IMR-90 (cell line): ENCODE data around the gene PRKCB. TPM values are rescaled to one million over a fixed set of nuclear protein-coding genes. Genes with fewer than 3 reads are reported as not detected.

Source experiments
- ATAC-seq: fragments of 200-7000 bp; cut with Tn5 transposase; 2 replicates; pipeline ENCODE4 v1.9.1; 2020; ENCODE audit warnings: low read depth, mild to moderate bottlenecking, moderate library complexity
- BruUV-seq: library from RNA; stranded (reverse); fragments of 400-500 nt; replicated peaks from 2 replicates; lab custom pipeline; 2021; lab: Mats Ljungman, UMichigan
- CTCF ChIA-PET: fragments of 300-600 bp; formaldehyde crosslinking; extraction: SDS; loops from one replicate; lab custom pipeline; 2021; ENCODE audit warnings: antibody characterized with exemption; lab: Yijun Ruan, JAX
- POLR2A ChIA-PET: fragments of 300-600 bp; sonication (Branson Sonifier 250); formaldehyde crosslinking; loops from one replicate; lab custom pipeline; 2022; ENCODE audit warnings: antibody characterized with exemption; ENCODE audit not compliant: unreplicated experiment; lab: Charles Lee
- DNase-seq: peaks from one replicate; pipeline ENCODE4 v3.0.0; 2013
- H2AFZ ChIP-seq: replicated peaks from 2 replicates; pipeline ENCODE3; 2013; ENCODE audit warnings: low read length, mild to moderate bottlenecking; ENCODE audit not compliant: poor library complexity
- H2AK5ac ChIP-seq: 2 replicates; pipeline ENCODE4 v1.6.1; 2013; ENCODE audit warnings: low read depth, low read length, inconsistent platforms
- H2AK9ac ChIP-seq: replicated peaks from 2 replicates; pipeline ENCODE3; 2013; ENCODE audit warnings: mild to moderate bottlenecking, low read depth, low read length, moderate library complexity; ENCODE audit not compliant: poor library complexity
- H2BK120ac ChIP-seq: 2 replicates; pipeline ENCODE4 v1.6.1; 2013; ENCODE audit warnings: low read depth, low read length, inconsistent platforms
- H2BK15ac ChIP-seq: 3 replicates; pipeline ENCODE4 v1.6.1; 2013; ENCODE audit warnings: low read depth, low read length, inconsistent platforms
- H2BK20ac ChIP-seq: 2 replicates; pipeline ENCODE4 v1.6.1; 2013; ENCODE audit warnings: low read depth, mild to moderate bottlenecking, inconsistent platforms, low read length, moderate library complexity
- H2BK5ac ChIP-seq: 2 replicates; pipeline ENCODE4 v1.6.1; 2013; ENCODE audit warnings: mild to moderate bottlenecking, low read depth, low read length, inconsistent platforms; ENCODE audit not compliant: poor library complexity, severe bottlenecking
- H3K14ac ChIP-seq: replicated peaks from 2 replicates; pipeline ENCODE4 v1.6.1; 2013; ENCODE audit warnings: low read depth, low read length, inconsistent platforms
- H3K18ac ChIP-seq: 2 replicates; pipeline ENCODE4 v1.6.1; 2013; ENCODE audit warnings: low read depth, low read length, control low read depth
- H3K23ac ChIP-seq: 2 replicates; pipeline ENCODE4 v1.6.1; 2013; ENCODE audit warnings: low read depth, low read length, inconsistent platforms
- H3K27ac ChIP-seq: 2 replicates; pipeline ENCODE4 v1.5.1; 2013; ENCODE audit warnings: mild to moderate bottlenecking, control low read depth, low read length; ENCODE audit not compliant: insufficient read depth
- H3K27me3 ChIP-seq: 2 replicates; pipeline ENCODE4 v1.6.1; 2013; ENCODE audit warnings: low read length; ENCODE audit not compliant: control insufficient read depth, insufficient read depth
- H3K36me3 ChIP-seq: 2 replicates; pipeline ENCODE4 v1.6.1; 2013; ENCODE audit warnings: low read length, mixed read lengths; ENCODE audit not compliant: control insufficient read depth, insufficient read depth
- H3K4ac ChIP-seq: 2 replicates; pipeline ENCODE4 v1.6.1; 2013; ENCODE audit warnings: low read depth, low read length, inconsistent platforms
- H3K4me1 ChIP-seq: 2 replicates; pipeline ENCODE4 v1.6.1; 2013; ENCODE audit warnings: low read length, mixed read lengths; ENCODE audit not compliant: control insufficient read depth, insufficient read depth
- H3K4me2 ChIP-seq: 2 replicates; pipeline ENCODE4 v1.6.1; 2013; ENCODE audit warnings: low read depth, mild to moderate bottlenecking, control low read depth, low read length, moderate library complexity
- H3K4me3 ChIP-seq: 2 replicates; pipeline ENCODE4 v1.5.1; 2013; ENCODE audit warnings: low read depth, mild to moderate bottlenecking, control low read depth, low read length, moderate library complexity; ENCODE audit not compliant: insufficient read depth
- H3K56ac ChIP-seq: 2 replicates; pipeline ENCODE4 v1.6.1; 2013; ENCODE audit warnings: low read length, inconsistent platforms; ENCODE audit not compliant: insufficient read depth; ENCODE audit errors: extremely low read depth
- H3K79me1 ChIP-seq, 2 experiments: 2 replicates each; pipeline ENCODE4 v1.6.1; 2013; ENCODE audit warnings: low read length in 2 of 2, inconsistent platforms in 1 of 2, low read depth in 1 of 2
- H3K9ac ChIP-seq: 2 replicates; pipeline ENCODE4 v1.6.1; 2013; ENCODE audit warnings: low read depth, low read length, control low read depth
- H3K9me1 ChIP-seq: 2 replicates; pipeline ENCODE4 v1.6.1; 2013; ENCODE audit warnings: low read length, inconsistent platforms; ENCODE audit not compliant: insufficient read depth
- H3K9me3 ChIP-seq: 2 replicates; pipeline ENCODE4 v1.6.1; 2013; ENCODE audit warnings: low read length; ENCODE audit not compliant: control insufficient read depth, insufficient read depth
- H4K20me1 ChIP-seq: 2 replicates; pipeline ENCODE4 v1.6.1; 2013; ENCODE audit warnings: low read length, inconsistent platforms; ENCODE audit not compliant: insufficient read depth
- H4K5ac ChIP-seq: 2 replicates; pipeline ENCODE4 v1.6.1; 2013; ENCODE audit warnings: mild to moderate bottlenecking, low read depth, low read length, control low read depth
- H4K8ac ChIP-seq, 2 experiments: 2 replicates each; pipeline ENCODE4 v1.6.1; 2013; ENCODE audit warnings: low read depth in 2 of 2, low read length in 2 of 2, control low read depth in 1 of 2, inconsistent platforms in 1 of 2
- H4K91ac ChIP-seq: 2 replicates; pipeline ENCODE4 v1.6.1; 2013; ENCODE audit warnings: low read depth, low read length, inconsistent platforms; ENCODE audit not compliant: insufficient read depth
- BHLHE40 ChIP-seq: fragments of 150-350 bp; IDR thresholded peaks from 2 replicates; pipeline ENCODE4 v1.6.1; 2016; ENCODE audit warnings: mild to moderate bottlenecking, low read depth, low read length
- CEBPB ChIP-seq: IDR thresholded peaks from 2 replicates; pipeline ENCODE4 v1.6.1; 2012; ENCODE audit warnings: low read depth, low read length, improper control_type of control experiment
- RAD21 ChIP-seq: IDR thresholded peaks from 2 replicates; pipeline ENCODE4 v1.6.1; 2012; ENCODE audit warnings: low read length, improper control_type of control experiment
- RCOR1 ChIP-seq: IDR thresholded peaks from 2 replicates; pipeline ENCODE4 v1.6.1; 2012; ENCODE audit warnings: mild to moderate bottlenecking, low read length, improper control_type of control experiment; ENCODE audit not compliant: insufficient replicate concordance
- whole genome bisulfite sequencing, 2 experiments: methylation state at CpG; one replicate each; pipeline versions ENCODE4 v1.1.5 to v1.1.7; 2013; ENCODE audit warnings: missing lambda C conversion rate in 2 of 2; ENCODE audit not compliant: insufficient read length in 1 of 2; ENCODE audit errors: extremely low coverage in 2 of 2; 5-methylcytosine and 5-hydroxymethylcytosine counted together
- dilution Hi-C: fragments of 300-500 bp; cut with HindIII; formaldehyde crosslinking; loops from one replicate; pipeline ENCODE4 v1.14.3; 2018; ENCODE audit warnings: low sequenced_read_pairs; ENCODE audit not compliant: unreplicated experiment
- in situ Hi-C: fragments of 300-500 bp; cut with MboI; formaldehyde crosslinking; loops from 3 replicates; pipeline ENCODE4 v1.14.3; 2019; ENCODE audit warnings: low sequenced_read_pairs, inconsistent platforms, mixed read lengths
- intact Hi-C: fragments of 100-400 bp; cut with micrococcal nuclease; formaldehyde crosslinking; loops from 2 replicates; pipeline ENCODE4 v1.10.0; 2022
- polyA plus RNA-seq, 3 experiments: library from polyadenylated mRNA; depleted of rRNA; stranded (reverse); fragments of >200 nt; gene quantifications; 2 replicates each; pipeline ENCODE4 v1.2.3, GENCODE V29; 2012; ENCODE audit warnings: low replicate concordance in 1 of 3
- total RNA-seq: library from RNA; depleted of rRNA; stranded (reverse); fragments of >200 nt; gene quantifications from 2 replicates; pipeline ENCODE4 v1.2.3, GENCODE V29; 2012

PRKCB gene
- total and polyA plus RNA-seq, 2 of the 4 experiments (the other 2 are of a cell fraction): under 0.01 TPM; not detected in 1

DNA sequence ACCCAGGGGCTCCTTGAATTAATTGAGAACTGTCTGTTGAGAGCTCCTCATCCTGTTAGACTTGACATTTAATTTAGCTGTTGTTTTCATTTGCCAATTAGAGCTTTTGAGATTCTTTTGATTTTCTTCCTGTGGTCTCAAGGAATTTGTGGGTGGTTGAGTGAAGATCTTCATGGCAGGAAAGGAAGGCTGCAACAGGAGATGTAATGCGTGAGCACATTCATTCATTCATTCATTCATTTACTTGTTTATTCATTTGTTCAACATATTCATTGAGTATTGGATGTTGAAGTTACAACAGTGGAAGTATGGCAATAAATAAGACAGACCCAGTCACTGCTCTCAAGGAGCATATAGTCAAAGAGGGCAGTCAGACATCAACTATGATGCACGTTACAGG is 117.7 kb downstream of the PRKCB start:
- Histone ChIP-seq H2BK15ac (no peak overlapping the region), H2AFZ (no peak overlapping the region), H2AK9ac (no peak overlapping the region), H3K14ac (no peak overlapping the region), H3K36me3 (no peaks in the 10 kb centered on the region), H3K23ac (no peak overlapping the region), H4K5ac (no peak overlapping the region), H2BK20ac (no peak overlapping the region), H3K9ac (no peak overlapping the region), H3K9me1 (no peaks in the 10 kb centered on the region), H3K79me1 (no peaks in the 10 kb centered on the region), H3K56ac (no peak overlapping the region), H3K4me1 (no peaks in the 10 kb centered on the region), H3K4me3 (no peak overlapping the region), H4K91ac (no peak overlapping the region), H3K27ac (no peak overlapping the region), H3K4ac (no peak overlapping the region), H3K27me3 (no peaks in the 10 kb centered on the region), H2BK5ac (no peak overlapping the region), H4K20me1 (no peaks in the 10 kb centered on the region), H3K4me2 (no peak overlapping the region), H4K8ac (no peak overlapping the region), H2BK120ac (no peak overlapping the region), H3K9me3 (no peaks in the 10 kb centered on the region), H3K18ac (no peak overlapping the region), H2AK5ac (no peak overlapping the region)
- no TSS peak for BruUV-seq
- no peak for TF ChIP-seq BHLHE40
- TF ChIP-seq RAD21: no peak
- TF ChIP-seq CEBPB: no peak
- TF ChIP-seq RCOR1: no peak
- POLR2A ChIA-PET: no interaction called here
- intact Hi-C loops: no loop called here
- in situ Hi-C loops: no loop called here
- WGBS, 2 experiments: no CpG with 5 or more reads among the region's 2 CpGs
- dilution Hi-C loops: no loop called here
- no peak for ATAC-seq
- CTCF ChIA-PET: no interaction called here
- DNase-seq: no peak
